Lower leg skin (tissue), 4 donors: Measurements from ENCODE around the gene ANTXR1. TPM values are rescaled to one million over a fixed set of nuclear protein-coding genes. Genes with fewer than 3 reads are reported as not detected.

ENCODE experiments used
- DNase-seq, 2 donors: peaks; one replicate each; pipeline ENCODE4 v3.0.0-alpha.2; 2019; ENCODE audit warnings: low spot score in 2 of 2
- H3K4me3 ChIP-seq: fragments of 200-600 bp; sonication (generic); 2 replicates; pipeline ENCODE4 v1.5.1; 2017; ENCODE audit warnings: mild to moderate bottlenecking, low read depth; ENCODE audit not compliant: poor library complexity, severe bottlenecking
- CTCF ChIP-seq, 3 donors: fragments of 450-650 bp; IDR thresholded peaks; one replicate each; pipeline ENCODE4 v1.5.1; 2016; ENCODE audit warnings: antibody characterized with exemption in 3 of 3, mild to moderate bottlenecking in 3 of 3, moderate library complexity in 2 of 3
- POLR2A ChIP-seq, 2 donors: fragments of 450-650 bp; IDR thresholded peaks; one replicate each; pipeline ENCODE4 v1.6.1; 2016 to 2017; ENCODE audit warnings: antibody characterized with exemption in 2 of 2, mild to moderate bottlenecking in 1 of 2, moderate library complexity in 1 of 2
- WGBS, 2 donors: methylation state at CpG; one replicate each; pipeline ENCODE4 v1.1.5; 2018; 5-methylcytosine and 5-hydroxymethylcytosine counted together
- intact Hi-C: fragments of 100-400 bp; cut with DNase I; formaldehyde crosslinking; loops from one replicate; pipeline ENCODE4 v1.15.0; 2023; ENCODE audit warnings: low total_unique reads
- total RNA-seq, 4 donors: library from RNA; depleted of rRNA; stranded (reverse); fragments of >200 nt; gene quantifications; one replicate each; pipeline ENCODE4 v1.1.0, GENCODE V29; 2016

ANTXR1 gene
- total RNA-seq, 4 donors from 2014 or later, result 43.3 to 56.7 (median 52.7) TPM

DNA sequence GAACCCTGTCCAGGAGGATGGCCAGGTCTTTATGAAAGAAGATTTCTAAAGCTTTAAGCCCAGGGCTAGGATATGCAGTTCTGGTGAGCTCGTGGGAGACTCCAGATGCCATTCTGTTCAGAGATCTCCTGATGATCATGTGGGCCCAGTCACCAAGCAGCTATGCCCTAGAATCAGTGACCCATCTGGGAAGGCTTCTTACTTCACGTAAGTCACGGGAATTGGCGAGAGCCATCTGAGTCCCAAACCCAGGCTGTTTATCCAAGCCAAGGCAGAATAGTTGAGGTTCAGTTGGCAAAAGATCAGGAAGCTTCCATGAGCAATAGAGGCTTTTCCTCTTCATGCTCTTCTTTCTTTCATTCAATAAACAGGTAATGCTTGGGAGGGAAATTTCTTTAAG, 23.9 kb downstream of the ANTXR1 start:
- DNase-seq, result no peak
- intact Hi-C loops, result no loop called here
- WGBS, 2 donors, result 81 to 85% methylated on average over 4 of the region's 4 CpGs
- TF ChIP-seq CTCF (IDR thresholded peaks at IDR 0.05), result no peak
- TF ChIP-seq POLR2A (IDR thresholded peaks at IDR 0.05), result no peak
- H3K4me3 ChIP-seq, result no peak overlapping the region

DNA sequence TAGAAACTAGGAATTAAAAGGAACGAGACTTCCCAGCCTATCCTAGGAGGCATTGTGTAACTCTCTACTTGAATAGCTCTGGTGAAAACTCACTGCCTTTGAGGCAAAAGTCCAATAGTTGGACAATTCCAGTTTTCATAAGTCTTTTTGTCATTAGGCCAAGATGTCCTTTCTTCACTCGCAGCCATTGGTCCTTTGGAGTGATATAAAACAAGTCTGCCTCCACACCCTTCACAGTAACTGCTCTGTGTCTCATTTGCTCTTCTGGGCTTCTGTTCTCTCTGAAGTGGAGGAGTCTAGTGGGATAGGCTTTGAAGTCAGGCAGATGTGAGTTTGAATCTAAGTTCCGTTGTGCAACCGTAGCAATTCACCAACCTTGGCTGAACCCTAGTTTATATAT, 28.2 kb downstream of the ANTXR1 start:
- intact Hi-C loops, result loop anchor here (10.0 kb wide), 1 partner anchor 114 kb away; no protein-coding TSS in a partner anchor
- H3K4me3 ChIP-seq, result no peak overlapping the region
- no peak for TF ChIP-seq CTCF (IDR thresholded peaks at IDR 0.05)
- TF ChIP-seq POLR2A (IDR thresholded peaks at IDR 0.05), result no peak
- 66 to 77% methylated on average over 4 of the region's 4 CpGs for WGBS, 2 donors
- DNase-seq, result no peak

- no peak for TF ChIP-seq CTCF (IDR thresholded peaks at IDR 0.05)
- TF ChIP-seq POLR2A (IDR thresholded peaks at IDR 0.05), result no peak
- WGBS, 2 donors, result 65 to 66% methylated on average over 9 of the region's 9 CpGs
- DNase-seq, result no peak
- no peak overlapping the region for H3K4me3 ChIP-seq
- intact Hi-C loops, result loop anchor here (10.0 kb wide), 1 partner anchor 111 kb away; no protein-coding TSS in a partner anchor
Measured at GRCh38 chr2:69043736-69044400, 30.9 kb downstream of the ANTXR1 start.

GRCh38 chr2:69046221-69046662, 33.3 kb downstream of the ANTXR1 start:
- no peak for DNase-seq
- H3K4me3 ChIP-seq, result no peak overlapping the region
- TF ChIP-seq CTCF (IDR thresholded peaks at IDR 0.05) (no peak), POLR2A (IDR thresholded peaks at IDR 0.05) (no peak)
- WGBS, 2 donors, result 44 to 50% methylated on average over 1 of the region's 1 CpG
- intact Hi-C loops, result loop anchor here (10.0 kb wide), 1 partner anchor 109 kb away; no protein-coding TSS in a partner anchor

DNA sequence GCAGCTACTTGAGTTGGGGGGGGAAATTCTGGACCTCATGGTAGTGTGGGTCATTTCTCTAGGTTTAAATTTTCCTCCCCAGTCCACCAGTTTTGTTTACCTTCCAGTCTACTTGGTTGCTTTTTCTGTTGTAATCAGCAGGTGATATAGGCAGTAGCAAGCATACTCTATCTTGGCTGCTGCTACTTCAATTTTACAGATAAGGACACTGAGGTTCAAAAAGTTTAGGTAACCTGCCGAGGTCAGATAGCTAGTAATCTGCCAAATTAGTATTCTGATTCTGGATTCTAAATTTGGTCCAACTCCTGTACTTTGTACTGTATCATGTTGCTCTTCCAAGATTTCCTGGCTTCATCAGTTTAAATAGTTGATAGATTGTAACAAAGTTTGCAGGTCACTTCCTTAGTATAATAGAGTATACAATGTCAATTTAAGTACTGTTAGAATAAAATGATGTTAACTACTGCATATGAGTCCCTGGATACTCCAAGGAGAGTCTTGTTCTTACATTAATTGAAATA, 34.7 kb downstream of the ANTXR1 start:
- H3K4me3 ChIP-seq, result no peak overlapping the region
- no peak for DNase-seq
- 33 to 71% methylated on average over 1 of the region's 1 CpG for WGBS, 2 donors
- intact Hi-C loops, result loop anchor here (10.0 kb wide), 1 partner anchor 107 kb away; no protein-coding TSS in a partner anchor
- TF ChIP-seq CTCF (IDR thresholded peaks at IDR 0.05), result no peak
- no peak for TF ChIP-seq POLR2A (IDR thresholded peaks at IDR 0.05)
